Stimulated activated CD4-positive, alpha-beta T cell treated with anti-CD3 and anti-CD28 coated beads, Interleukin-4, amount 100 ng/mL, for 4 hours (primary cell): ENCODE data around the gene CHST1.

Experiments
- DNase-seq, 2 experiments: peaks; one replicate each; pipeline ENCODE4 v3.0.0-alpha.2; 2020

Gene CHST1, protein sequence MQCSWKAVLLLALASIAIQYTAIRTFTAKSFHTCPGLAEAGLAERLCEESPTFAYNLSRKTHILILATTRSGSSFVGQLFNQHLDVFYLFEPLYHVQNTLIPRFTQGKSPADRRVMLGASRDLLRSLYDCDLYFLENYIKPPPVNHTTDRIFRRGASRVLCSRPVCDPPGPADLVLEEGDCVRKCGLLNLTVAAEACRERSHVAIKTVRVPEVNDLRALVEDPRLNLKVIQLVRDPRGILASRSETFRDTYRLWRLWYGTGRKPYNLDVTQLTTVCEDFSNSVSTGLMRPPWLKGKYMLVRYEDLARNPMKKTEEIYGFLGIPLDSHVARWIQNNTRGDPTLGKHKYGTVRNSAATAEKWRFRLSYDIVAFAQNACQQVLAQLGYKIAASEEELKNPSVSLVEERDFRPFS

DNA sequence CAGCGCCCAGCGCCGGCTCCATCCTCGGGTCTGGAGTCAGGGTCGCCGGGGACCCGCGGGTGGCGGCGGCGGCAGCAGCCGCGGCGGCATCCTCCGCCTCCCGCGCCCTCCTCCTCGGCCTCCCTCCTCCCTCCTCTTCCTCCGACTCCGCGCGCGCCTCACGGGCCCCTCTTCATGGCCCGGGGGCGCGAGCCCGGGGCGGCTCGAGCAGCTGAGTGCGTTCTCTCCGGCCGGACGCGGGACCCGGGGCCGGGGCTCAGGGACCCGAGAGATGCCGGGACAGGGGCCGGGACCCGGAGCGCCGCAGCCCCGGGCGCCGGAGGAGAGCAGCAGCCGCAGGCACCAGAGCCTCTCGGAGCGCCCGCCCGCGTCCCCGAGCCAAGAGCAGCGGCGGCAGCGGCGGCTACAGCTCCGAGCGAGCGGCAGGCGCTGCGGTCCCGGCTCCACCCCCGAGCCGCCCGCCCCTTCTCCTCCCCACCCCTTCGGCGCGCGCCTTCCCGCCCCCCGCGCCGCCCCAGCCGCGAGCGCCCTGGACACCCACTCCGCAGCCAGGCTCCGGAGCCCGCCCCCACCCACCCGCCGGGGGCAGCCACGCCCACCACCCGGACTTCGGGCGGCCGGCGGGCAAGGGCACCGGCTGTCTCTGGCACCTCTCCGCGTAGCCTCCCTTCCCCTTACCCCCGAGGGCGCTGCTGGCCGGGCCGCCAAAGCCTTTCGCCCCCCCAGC is at the start of gene CHST1:
CHST1 (minus strand) TSS at position 417 of the 727 bp plus-strand sequence. CDS start 14,699 bp downstream, outside the sequence.
- DNase-seq = peak in 1 of 2 experiments; percentile 24

GRCh38 chr11:45713573-45713972 is 48.2 kb upstream of the CHST1 start:
- no peak for DNase-seq

GRCh38 chr11:45710561-45710960 is 45.1 kb upstream of the CHST1 start:
- DNase-seq = no peak

DNA sequence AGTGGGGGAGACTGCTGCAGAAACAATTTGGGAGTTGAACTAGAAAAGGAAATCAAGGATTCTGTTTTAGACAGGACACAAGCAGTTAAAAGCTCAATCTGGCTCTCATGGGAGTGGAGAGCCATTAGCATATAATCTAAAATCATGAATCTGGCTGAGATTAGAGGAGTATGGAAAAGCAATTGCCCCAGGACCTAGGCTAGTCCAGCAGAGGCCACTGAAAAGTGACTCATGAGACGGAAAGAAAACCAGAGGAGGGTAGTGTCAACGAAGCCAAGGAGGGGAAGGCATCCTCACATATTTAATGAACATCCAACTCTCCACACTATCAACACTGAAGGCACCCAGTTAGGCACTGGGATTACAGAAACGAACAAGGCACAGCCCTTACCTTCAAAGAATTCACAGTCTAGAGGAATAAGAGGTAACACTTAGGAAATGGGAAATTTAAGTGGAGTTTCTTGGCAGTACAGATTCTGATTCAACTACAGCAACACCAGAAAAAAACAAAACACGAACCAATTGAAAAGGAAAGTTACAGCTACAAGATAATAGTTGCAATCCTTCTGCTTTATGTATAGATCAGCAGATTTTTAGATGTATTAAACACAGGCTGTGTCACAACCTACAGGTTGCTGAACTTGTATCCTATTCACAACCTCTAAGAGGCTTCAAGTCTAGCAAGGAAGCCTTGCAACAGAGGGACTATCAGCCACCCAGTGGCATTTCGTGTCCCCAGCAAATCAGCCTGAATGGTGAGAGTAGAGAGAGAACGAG is 43.7 kb upstream of the CHST1 start:
- DNase-seq = no peak

DNA sequence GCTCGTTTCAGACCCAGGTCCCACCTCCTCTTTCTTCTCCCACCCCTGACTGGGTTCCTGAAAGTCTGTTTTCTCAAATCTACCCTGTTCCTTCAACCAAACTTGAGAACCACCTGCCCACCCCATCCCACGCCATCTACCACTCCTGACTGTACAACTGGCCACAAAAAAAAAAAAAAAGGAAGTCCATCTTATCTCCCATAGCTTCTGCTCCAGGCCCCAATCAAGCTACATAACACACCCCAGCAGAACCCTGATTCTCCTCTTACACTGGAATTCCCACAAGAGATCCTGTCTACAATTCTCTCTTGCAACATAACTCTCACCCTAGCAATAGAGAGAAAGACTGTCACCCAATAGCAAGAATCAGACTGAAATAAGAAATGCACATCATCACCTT is 39.2 kb upstream of the CHST1 start:
- no peak for DNase-seq

- no peak for DNase-seq
These were observed 38.7 kb upstream of the CHST1 start for GRCh38 chr11:45704133-45704532.

GRCh38 chr11:45702511-45702910 is 37.1 kb upstream of the CHST1 start:
- no peak for DNase-seq

DNA sequence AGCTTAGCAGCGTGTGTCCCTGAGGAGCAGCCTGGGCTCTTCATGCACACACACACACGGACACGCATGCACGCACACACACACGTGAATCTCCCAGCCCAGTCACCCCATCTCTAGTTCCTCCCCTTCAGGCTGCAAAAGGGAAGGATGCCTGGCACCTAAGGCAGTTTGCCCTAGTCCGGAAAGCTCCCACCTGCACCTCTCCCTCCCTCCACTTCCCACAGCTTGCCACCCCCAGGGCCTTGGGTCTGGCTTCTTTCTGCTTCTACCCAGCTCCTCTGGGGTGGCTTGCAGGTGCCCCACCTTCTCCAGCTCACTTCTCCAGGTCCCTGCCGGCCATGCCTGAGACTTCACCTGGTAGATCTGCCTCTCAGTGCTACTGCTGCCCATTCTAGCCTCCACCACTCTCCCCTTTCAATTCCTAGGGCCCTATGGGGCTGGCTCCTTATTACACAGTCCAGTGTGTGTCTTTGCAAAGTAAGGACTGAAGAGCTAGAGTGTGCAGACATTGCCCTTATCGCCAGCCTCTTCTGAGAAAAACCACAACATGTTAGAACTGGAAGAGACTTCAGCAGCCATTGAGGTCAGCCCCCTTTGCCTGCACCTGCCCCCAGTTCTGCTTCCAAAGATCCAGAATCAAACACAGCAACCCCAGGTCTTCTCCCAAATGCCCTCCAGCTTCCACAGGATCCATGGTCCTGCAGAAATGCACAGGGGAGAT is 33.5 kb upstream of the CHST1 start:
- DNase-seq = no peak

DNA sequence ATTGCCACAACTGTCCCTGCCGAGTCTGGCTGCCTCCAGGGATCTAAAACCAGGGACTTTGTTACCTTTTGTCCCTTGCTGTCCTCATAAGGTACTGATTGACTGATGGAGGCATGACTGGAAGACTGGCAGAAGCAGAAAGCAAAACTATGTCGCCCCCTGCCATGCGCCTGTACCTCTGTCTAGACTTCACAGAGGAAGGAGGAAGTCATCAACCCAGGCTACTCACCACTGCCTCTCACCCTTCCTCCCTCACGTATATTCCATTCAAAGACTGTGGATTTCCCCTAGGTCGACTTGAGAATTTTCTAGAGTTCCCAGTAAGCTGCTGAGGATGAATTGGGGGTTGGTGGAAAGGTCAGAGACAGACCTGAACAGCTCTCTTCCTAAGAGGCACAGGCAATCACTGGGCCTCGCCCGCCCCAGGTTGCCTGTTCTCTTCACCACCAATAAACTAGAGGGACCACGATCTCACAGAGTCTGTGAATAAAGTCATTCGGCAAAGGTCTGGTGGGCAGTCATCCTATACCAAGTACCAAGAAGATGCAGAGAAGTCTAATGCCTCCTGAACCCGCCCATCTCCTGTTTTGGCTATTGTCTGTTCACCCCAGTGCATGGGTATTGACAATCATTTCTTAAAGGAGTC is 27.5 kb upstream of the CHST1 start:
- DNase-seq = no peak

GRCh38 chr11:45688472-45689033 is 23.1 kb upstream of the CHST1 start:
- no peak for DNase-seq

GRCh38 chr11:45687836-45688235 is 22.4 kb upstream of the CHST1 start:
- DNase-seq = no peak

- no peak for DNase-seq
These were observed 20.6 kb upstream of the CHST1 start for GRCh38 chr11:45685964-45686537.

DNA sequence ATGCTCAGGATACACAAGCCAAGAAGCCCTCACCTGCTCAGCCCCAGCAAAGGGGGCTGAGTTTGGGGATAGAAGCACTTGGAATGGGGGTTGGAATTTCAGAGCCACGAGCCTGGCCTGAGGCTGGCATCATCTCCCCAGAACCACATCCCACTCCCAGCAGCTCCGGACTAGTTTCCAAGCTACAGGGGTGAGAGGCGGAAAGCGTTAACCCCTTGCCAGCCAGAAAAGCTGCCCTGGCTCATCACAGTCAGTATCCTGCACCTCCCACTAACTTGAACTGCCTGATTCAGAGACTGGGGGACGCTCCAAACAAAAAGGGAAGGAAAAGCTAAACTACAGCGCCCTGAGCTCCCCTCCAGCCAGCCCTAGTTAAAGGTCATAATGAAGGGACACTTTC is 19.0 kb upstream of the CHST1 start:
- DNase-seq = no peak

GRCh38 chr11:45683271-45684058 is 18.0 kb upstream of the CHST1 start:
- no peak for DNase-seq

- DNase-seq = no peak
These were observed 14.4 kb upstream of the CHST1 start for GRCh38 chr11:45679806-45680205.

DNA sequence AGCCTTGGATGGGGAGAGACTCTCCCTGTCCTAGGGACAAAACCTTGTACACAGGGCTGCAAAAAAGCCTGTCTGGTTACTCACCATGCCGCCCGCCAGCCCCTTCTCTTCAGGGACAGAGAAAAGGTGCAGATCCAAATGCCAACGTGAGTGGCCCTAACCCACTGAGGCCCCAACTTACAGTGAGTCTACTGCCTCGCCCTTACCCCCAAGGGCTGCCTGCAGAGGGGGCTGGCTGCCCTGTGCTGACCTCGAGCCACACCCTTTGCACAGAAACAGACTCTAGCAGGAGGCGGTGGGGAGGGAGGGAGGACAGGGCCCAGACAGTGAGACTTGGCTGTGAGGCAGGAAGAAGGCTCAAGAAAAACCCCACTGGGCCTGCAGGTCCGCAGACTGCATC is 13.6 kb upstream of the CHST1 start:
- DNase-seq = no peak

- no peak for DNase-seq
These were observed 12.5 kb upstream of the CHST1 start for GRCh38 chr11:45677770-45678512.

GRCh38 chr11:45676522-45677095 is 11.2 kb upstream of the CHST1 start:
- no peak for DNase-seq

GRCh38 chr11:45675646-45676045 is 10.2 kb upstream of the CHST1 start:
- DNase-seq = no peak
